ELR (cell line): ENCODE data around the gene NUTM2G.
"Not testable (repeated sequence)": the region's sequence is repeated elsewhere in the genome, so short reads cannot be mapped to it uniquely, and the experiment has no call there.

ENCODE experiments used
- DNase-seq: peaks from one replicate; pipeline ENCODE4 v3.0.0-alpha.2; 2015; ENCODE audit warnings: low read depth

The NUTM2G gene

DNA sequence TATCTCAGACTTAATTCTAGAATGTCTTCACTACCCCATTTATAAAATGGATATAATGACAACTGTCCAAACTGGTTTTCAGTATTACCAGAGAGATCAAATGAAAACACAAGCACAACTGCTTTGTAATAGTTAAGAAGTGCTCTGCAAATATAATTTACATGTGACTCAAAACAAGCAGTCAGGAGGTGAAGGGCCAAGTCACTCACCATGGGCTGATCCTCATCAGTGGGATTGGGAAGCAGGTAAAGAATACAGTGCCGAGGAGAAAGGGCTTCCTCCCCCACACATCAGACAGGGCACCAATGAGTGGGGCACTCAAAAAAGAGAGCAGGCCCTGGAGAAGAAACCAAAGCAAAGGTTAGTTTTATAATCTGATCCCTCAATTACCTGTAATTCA, 20.7 kb downstream of the NUTM2G start:
- DNase-seq = not testable (repeated sequence)

DNA sequence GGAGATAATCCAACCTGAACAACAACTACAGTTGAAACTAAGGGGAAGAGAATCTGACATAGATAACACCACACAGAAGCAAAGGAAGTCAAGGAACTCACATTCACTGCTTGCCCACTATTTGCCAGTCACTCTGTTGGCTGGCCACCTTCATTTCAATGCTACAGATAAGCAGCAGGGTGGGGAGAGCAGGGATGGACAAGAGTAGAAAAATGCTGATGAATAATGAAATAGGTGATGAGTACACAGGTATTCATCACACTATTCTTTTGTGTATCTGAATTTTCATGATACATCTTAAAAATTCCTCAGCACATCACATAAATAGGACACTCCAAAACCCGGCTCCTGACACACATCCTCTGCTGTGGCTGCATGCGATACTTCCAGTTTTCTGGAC, 21.9 kb downstream of the NUTM2G start:
- DNase-seq = not testable (repeated sequence)

DNA sequence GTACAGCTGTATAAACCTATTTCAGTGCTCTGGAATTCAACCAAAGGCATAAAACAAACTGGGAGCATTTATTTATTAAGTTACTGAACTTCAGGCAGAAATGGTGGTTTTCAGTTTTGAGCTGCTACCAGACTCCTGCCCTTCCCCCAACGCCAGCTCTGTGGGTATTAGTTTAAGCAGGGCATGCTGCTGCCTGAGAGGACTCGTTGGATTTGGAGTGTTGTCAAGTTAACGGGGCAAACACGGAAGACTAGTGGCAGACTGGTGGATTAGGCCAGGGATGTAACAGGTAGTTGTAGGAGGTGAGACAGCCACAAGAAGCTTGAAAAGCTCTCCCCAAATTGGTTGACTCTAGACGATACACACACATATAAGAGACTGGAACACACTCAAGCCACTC, 38.9 kb downstream of the NUTM2G start:
- not testable (repeated sequence) for DNase-seq

DNA sequence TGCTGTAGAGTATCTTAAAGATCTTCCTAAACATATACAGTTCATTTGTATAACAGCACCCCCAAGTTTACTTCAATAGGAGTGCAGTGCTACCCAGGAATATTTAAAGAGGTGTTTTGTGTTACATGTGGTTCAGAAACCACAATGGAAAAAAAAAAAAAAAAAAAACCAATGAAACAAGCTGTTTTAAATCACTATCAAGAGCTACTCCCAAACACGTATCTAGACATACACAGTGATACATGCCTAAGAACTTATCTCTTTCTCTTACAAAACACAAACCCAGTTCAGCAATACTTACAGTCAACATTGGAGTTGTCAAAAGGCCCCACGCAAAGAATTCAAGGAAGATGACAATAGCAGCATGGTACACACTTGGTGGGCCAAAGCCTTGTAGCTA, 43.9 kb downstream of the NUTM2G start:
- not testable (repeated sequence) for DNase-seq

DNA sequence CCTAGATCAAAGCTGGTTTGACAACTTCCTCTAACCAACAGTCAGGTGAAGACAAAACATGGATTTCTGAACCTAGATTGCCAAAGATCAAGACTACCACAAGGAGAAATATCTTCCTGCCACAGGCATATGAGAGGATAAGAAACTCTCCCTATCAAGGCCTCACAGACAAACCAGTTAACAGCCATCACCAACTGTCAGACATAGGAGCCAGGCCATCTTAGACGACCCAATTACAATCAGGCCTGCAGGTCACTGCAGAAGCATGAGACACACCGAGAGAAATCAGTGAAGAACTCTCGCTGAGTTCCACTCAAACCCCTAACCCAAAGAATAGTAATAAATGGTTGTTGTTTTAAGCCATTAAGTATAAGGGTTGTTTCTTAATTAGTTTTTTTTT, 45.4 kb downstream of the NUTM2G start:
- DNase-seq = not testable (repeated sequence)

DNA sequence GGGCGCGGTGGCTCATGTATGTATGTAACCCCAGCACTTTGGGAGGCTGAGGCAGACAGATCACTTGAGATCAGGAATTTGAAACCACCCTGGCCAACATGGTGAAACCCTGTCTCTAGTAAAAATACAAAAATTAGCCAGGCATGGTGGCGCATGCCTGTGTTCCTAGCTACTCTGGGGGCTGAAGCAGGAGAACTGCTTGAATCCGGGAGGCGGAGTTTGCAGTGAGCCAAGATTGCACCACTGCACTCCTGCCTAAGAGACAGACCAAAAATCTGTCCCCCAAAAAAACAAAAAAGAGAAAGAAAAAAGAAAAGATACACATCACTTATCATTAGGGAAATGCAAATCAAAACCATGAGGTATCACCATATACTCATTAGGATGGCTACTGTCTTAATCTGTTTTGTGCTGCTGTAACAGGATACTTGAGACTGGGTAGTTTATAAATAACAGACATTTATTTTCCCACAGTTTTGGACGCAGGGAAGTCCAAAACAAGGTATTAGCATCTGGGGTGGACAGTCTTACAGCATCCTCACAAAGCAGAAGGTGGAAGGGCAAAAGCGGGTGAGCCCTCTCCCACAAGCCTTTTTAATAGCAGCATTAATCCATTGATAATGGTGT, 55.0 kb downstream of the NUTM2G start:
- DNase-seq = not testable (repeated sequence)

DNA sequence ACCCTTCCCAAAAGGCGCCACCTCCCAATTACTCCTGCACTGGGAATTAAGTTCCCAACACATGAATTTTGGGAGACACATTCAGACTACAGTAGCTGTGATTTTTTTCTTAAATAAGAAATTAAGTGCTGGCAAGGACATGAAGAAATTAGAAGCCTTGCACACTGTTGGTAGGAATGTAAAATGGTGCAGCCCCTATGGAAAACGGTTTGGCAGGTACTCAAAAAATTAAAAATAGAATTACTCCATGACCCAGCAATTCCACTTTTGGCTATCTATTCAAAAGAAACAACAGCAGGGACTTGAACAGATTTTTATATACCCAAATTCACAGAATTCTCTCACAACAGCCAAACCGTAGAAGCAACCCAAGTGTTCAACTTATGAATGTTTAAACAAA, 55.5 kb downstream of the NUTM2G start:
- not testable (repeated sequence) for DNase-seq

DNA sequence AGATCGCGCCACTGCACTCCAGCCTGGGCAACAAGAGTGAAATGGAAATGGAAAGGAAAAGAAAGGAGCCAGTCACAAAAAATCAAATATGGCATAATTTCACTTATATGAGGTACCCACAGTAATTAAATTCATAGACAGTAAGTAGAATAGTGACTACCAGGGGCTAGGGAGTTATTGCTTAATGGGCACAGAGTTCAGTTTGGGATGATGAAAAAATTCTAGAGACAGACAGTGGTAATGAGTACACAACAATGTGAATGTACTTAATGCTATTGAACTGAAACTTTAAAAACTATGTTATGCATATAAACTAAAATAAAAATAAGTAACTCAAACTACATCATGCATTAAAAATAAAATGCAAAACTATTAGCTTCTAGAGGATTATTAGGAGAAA, 56.2 kb downstream of the NUTM2G start:
- DNase-seq = not testable (repeated sequence)
